ENCODE measurements around the gene TJP2. TPM values are rescaled to one million over a fixed set of nuclear protein-coding genes. Genes with fewer than 3 reads are reported as not detected.
A peak's percentile ranks its signal among the peaks of the same experiment; 100 is the strongest.

The TJP2 gene
- total and polyA plus RNA-seq, 2 donors (not counting 3 experiments of a cell fraction or from before 2014, with no cell fraction given): 83.0 to 168 TPM

DNA sequence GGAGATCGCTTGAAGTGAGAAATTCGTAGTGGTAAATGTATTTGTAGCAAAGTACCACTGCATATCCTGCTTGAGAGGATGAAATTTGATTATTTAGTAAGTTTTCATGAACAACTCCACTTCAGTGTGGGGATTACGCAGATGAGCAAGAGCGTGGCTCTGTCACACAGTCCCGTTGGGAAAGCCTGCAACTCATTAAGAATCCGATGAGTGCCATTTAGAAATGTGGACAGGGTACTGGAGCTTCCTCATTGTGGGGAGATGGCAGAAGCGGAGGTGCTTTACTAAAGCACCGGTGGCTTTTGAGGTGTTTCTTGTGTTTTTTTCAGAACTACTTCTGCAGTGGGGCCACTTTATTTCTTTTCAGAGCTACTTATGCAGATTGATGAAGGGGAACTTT, 1.4 kb downstream of the TJP2 start:
- POLR2A ChIA-PET: interaction anchor here (0.7 kb wide), 1 partner anchor 45 kb away, joined by 5 read pairs; no protein-coding TSS in a partner anchor
- Histone ChIP-seq H3K27me3 (ENCODE audit: control insufficient read depth in 2 of 2, insufficient read depth in 2 of 2, low read length in 2 of 2) (no peaks in the 10 kb centered on the region), H3K27ac (ENCODE audit: insufficient read depth, low read depth, low read length) (peak overlapping the region; percentile 81), H2AFZ (ENCODE audit: low read depth, low read length) (no peak overlapping the region), H3K9me1 (replicated peaks; ENCODE audit: control insufficient read depth, extremely low read depth, insufficient read depth, low read length) (no peaks in the 10 kb centered on the region), H3K36me3 (ENCODE audit: control insufficient read depth in 2 of 2, extremely low read depth in 1 of 2, insufficient read depth in 2 of 2, low read length in 2 of 2) (no peaks in the 10 kb centered on the region), H3K79me2 (ENCODE audit: control insufficient read depth, insufficient read depth, low read length) (peaks cover 80% of the 10 kb centered on the region), H3K4me3 (replicated peaks in 1 of 3; ENCODE audit: insufficient read depth in 1 of 3, low read depth in 1 of 3, low read length in 3 of 3) (peak overlapping the region in 1 of 3 experiments; percentile 73), H3K9me3 (replicated peaks; ENCODE audit: control insufficient read depth, insufficient read depth, low read length) (no peaks in the 10 kb centered on the region), H4K20me1 (replicated peaks; ENCODE audit: control insufficient read depth, extremely low read depth, insufficient read depth, low read length) (no peaks in the 10 kb centered on the region), H3K4me1 (ENCODE audit: control insufficient read depth, extremely low read depth, insufficient read depth, low read length) (peaks cover 74% of the 10 kb centered on the region), H3K4me2 (ENCODE audit: insufficient read depth, low read length) (peak overlapping the region; percentile 57), H3K9ac (replicated peaks; ENCODE audit: extremely low read depth, insufficient read depth, low read length) (no peak overlapping the region)
- CTCF ChIA-PET: interaction anchor here (1.2 to 6.7 kb wide), 9 partner anchors 8 to 140 kb away, joined by 3 to 38 read pairs (median 4); partner anchors contain the start of gene FXN
- no TSS peak for BruUV-seq (replicated peaks)
- intact Hi-C loops (cut with micrococcal nuclease): no loop called here
- DNase-seq (ENCODE audit: low read depth, low spot score) (no peak), FAIRE-seq (no peak)
- TF ChIP-seq JUN (IDR thresholded peaks at IDR 0.05; ENCODE audit: borderline replicate concordance, insufficient read depth, insufficient read length, low read depth) (no peak), EZH2 (IDR thresholded peaks at IDR 0.05; ENCODE audit: borderline replicate concordance, low read depth, low read length, severe bottlenecking) (no peak), MYC (IDR thresholded peaks at IDR 0.05; ENCODE audit: low read depth, low read length) (no peak)
- dilution Hi-C loops (cut with MboI; ENCODE audit: extremely low pct_ligation_motif_present, low sequenced_read_pairs): no loop called here

GRCh38 chr9:69176471-69177171, 2.5 kb downstream of the TJP2 start:
- Histone ChIP-seq H3K36me3 (ENCODE audit: control insufficient read depth in 2 of 2, extremely low read depth in 1 of 2, insufficient read depth in 2 of 2, low read length in 2 of 2) (no peaks in the 10 kb centered on the region), H3K27ac (ENCODE audit: insufficient read depth, low read depth, low read length) (no peak overlapping the region), H3K9ac (replicated peaks; ENCODE audit: extremely low read depth, insufficient read depth, low read length) (no peak overlapping the region), H3K79me2 (ENCODE audit: control insufficient read depth, insufficient read depth, low read length) (peaks cover 82% of the 10 kb centered on the region), H3K27me3 (ENCODE audit: control insufficient read depth in 2 of 2, insufficient read depth in 2 of 2, low read length in 2 of 2) (no peaks in the 10 kb centered on the region), H3K4me3 (replicated peaks in 1 of 3; ENCODE audit: insufficient read depth in 1 of 3, low read depth in 1 of 3, low read length in 3 of 3) (no peak overlapping the region), H3K4me2 (ENCODE audit: insufficient read depth, low read length) (no peak overlapping the region), H4K20me1 (replicated peaks; ENCODE audit: control insufficient read depth, extremely low read depth, insufficient read depth, low read length) (no peaks in the 10 kb centered on the region), H2AFZ (ENCODE audit: low read depth, low read length) (no peak overlapping the region), H3K4me1 (ENCODE audit: control insufficient read depth, extremely low read depth, insufficient read depth, low read length) (peaks cover 71% of the 10 kb centered on the region), H3K9me3 (replicated peaks; ENCODE audit: control insufficient read depth, insufficient read depth, low read length) (no peaks in the 10 kb centered on the region), H3K9me1 (replicated peaks; ENCODE audit: control insufficient read depth, extremely low read depth, insufficient read depth, low read length) (no peaks in the 10 kb centered on the region)
- dilution Hi-C loops (cut with MboI; ENCODE audit: extremely low pct_ligation_motif_present, low sequenced_read_pairs) (no loop called here), intact Hi-C loops (cut with micrococcal nuclease) (no loop called here)
- TF ChIP-seq MAX (IDR thresholded peaks at IDR 0.05; ENCODE audit: insufficient read depth, insufficient read length): no peak
- TF ChIP-seq JUN (IDR thresholded peaks at IDR 0.05; ENCODE audit: borderline replicate concordance, insufficient read depth, insufficient read length, low read depth): no peak
- TF ChIP-seq FOS (IDR thresholded peaks at IDR 0.05; ENCODE audit: borderline replicate concordance, insufficient read depth, low read length): no peak
- no peak for TF ChIP-seq POLR2AphosphoS5 (IDR thresholded peaks at IDR 0.05; ENCODE audit: insufficient read depth, low read depth, low read length)
- no peak for TF ChIP-seq GATA2 (IDR thresholded peaks at IDR 0.05; ENCODE audit: insufficient read depth, insufficient read length, low read depth, low read length)
- no peak for TF ChIP-seq POLR2A (IDR thresholded peaks at IDR 0.05; ENCODE audit: low read depth, low read length)
- no peak for TF ChIP-seq EZH2 (IDR thresholded peaks at IDR 0.05; ENCODE audit: borderline replicate concordance, low read depth, low read length, severe bottlenecking)
- no peak for TF ChIP-seq MYC (IDR thresholded peaks at IDR 0.05; ENCODE audit: low read depth, low read length)
- TF ChIP-seq, protein P1, sequence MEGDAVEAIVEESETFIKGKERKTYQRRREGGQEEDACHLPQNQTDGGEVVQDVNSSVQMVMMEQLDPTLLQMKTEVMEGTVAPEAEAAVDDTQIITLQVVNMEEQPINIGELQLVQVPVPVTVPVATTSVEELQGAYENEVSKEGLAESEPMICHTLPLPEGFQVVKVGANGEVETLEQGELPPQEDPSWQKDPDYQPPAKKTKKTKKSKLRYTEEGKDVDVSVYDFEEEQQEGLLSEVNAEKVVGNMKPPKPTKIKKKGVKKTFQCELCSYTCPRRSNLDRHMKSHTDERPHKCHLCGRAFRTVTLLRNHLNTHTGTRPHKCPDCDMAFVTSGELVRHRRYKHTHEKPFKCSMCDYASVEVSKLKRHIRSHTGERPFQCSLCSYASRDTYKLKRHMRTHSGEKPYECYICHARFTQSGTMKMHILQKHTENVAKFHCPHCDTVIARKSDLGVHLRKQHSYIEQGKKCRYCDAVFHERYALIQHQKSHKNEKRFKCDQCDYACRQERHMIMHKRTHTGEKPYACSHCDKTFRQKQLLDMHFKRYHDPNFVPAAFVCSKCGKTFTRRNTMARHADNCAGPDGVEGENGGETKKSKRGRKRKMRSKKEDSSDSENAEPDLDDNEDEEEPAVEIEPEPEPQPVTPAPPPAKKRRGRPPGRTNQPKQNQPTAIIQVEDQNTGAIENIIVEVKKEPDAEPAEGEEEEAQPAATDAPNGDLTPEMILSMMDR (IDR thresholded peaks at IDR 0.05; ENCODE audit: extremely low read depth in 1 of 2, insufficient read depth in 1 of 2, low read depth in 1 of 2, low read length in 2 of 2): no peak
- ChIA-PET CTCF (interaction anchor here (1.2 to 6.7 kb wide), 5 partner anchors 10 to 99 kb away, joined by 3 to 38 read pairs (median 7); no protein-coding TSS in a partner anchor), POLR2A (no interaction called here)
- FAIRE-seq: no peak
- DNase-seq (ENCODE audit: low read depth, low spot score): no peak
- BruUV-seq (replicated peaks): no TSS peak

All from endothelial cell of umbilical vein (primary cell).